Glutamatergic neuron (in vitro differentiated cells): ENCODE results near the gene IGSF6. TPM values are rescaled to one million over a fixed set of nuclear protein-coding genes. Genes with fewer than 3 reads are reported as not detected.
"Not testable (repeated sequence)": the region's sequence is repeated elsewhere in the genome, so short reads cannot be mapped to it uniquely, and the experiment has no call there.

Experiments
- DNase-seq: peaks from one replicate; pipeline ENCODE4 v3.0.0; 2022
- H3K27ac Mint-ChIP-seq: one replicate; pipeline ENCODE4 v1.8.0; 2020; ENCODE audit warnings: mild to moderate bottlenecking, mixed read lengths, inconsistent platforms; ENCODE audit not compliant: unreplicated experiment
- H3K27me3 Mint-ChIP-seq: one replicate; pipeline ENCODE4 v1.8.0; 2020; ENCODE audit warnings: mild to moderate bottlenecking, moderate library complexity, mixed read lengths, inconsistent platforms; ENCODE audit not compliant: unreplicated experiment
- H3K36me3 Mint-ChIP-seq: one replicate; pipeline ENCODE4 v1.8.0; 2020; ENCODE audit warnings: mild to moderate bottlenecking, mixed read lengths, inconsistent platforms; ENCODE audit not compliant: unreplicated experiment
- H3K4me1 Mint-ChIP-seq: one replicate; pipeline ENCODE4 v1.8.0; 2020; ENCODE audit warnings: mild to moderate bottlenecking, low read depth, mixed read lengths, inconsistent platforms; ENCODE audit not compliant: unreplicated experiment
- H3K4me3 Mint-ChIP-seq: one replicate; pipeline ENCODE4 v1.8.0; 2020; ENCODE audit warnings: mild to moderate bottlenecking, mixed read lengths, inconsistent platforms; ENCODE audit not compliant: unreplicated experiment
- H3K9me3 Mint-ChIP-seq: one replicate; pipeline ENCODE4 v1.8.0; 2020; ENCODE audit warnings: mild to moderate bottlenecking, moderate library complexity, mixed read lengths, inconsistent platforms; ENCODE audit not compliant: unreplicated experiment
- CTCF ChIP-seq: fragments of 200-600 bp; sonication (generic); IDR thresholded peaks from one replicate; pipeline ENCODE4 v1.5.0; 2021; ENCODE audit not compliant: partially characterized antibody, unreplicated experiment
- total RNA-seq: library from RNA; stranded (reverse); fragmentation: NEBNext Ultra II Directional; extraction: Animal tissue kit (Norgen Biotek cat#: 25700); gene quantifications from one replicate; pipeline ENCODE4 v1.2.1, GENCODE V29; 2021; ENCODE audit not compliant: unreplicated experiment

IGSF6 gene
- total RNA-seq, 1 donor from 2014 or later: not detected

- Mint-ChIP-seq H3K9me3 (no peaks in the 10 kb centered on the region), H3K27ac (no peak overlapping the region), H3K4me1 (peaks cover 19% of the 10 kb centered on the region), H3K4me3 (no peak overlapping the region), H3K27me3 (no peaks in the 10 kb centered on the region), H3K36me3 (no peaks in the 10 kb centered on the region)
- DNase-seq: no peak
- no peak for TF ChIP-seq CTCF
Observed at GRCh38 chr16:21610006-21610544, 42.3 kb downstream of the IGSF6 start.

- peaks cover 20% of the 10 kb centered on the region for H3K4me1 Mint-ChIP-seq
Observed at GRCh38 chr16:21608639-21609328, 43.6 kb downstream of the IGSF6 start.

GRCh38 chr16:21605848-21606247, 46.6 kb downstream of the IGSF6 start:
- H3K9me3 Mint-ChIP-seq, H3K27me3 Mint-ChIP-seq, H3K27ac Mint-ChIP-seq, DNase-seq, H3K36me3 Mint-ChIP-seq, H3K4me3 Mint-ChIP-seq: not testable (repeated sequence)
- H3K4me1 Mint-ChIP-seq: peaks cover 23% of the 10 kb centered on the region

More at GRCh38 chr16:21608639-21609328, 43.6 kb downstream of the IGSF6 start:
- Mint-ChIP-seq H3K36me3 (no peaks in the 10 kb centered on the region), H3K27me3 (no peaks in the 10 kb centered on the region), H3K4me3 (no peak overlapping the region), H3K9me3 (no peaks in the 10 kb centered on the region), H3K27ac (no peak overlapping the region)
- no peak for TF ChIP-seq CTCF
- no peak for DNase-seq

GRCh38 chr16:21603928-21604327, 48.5 kb downstream of the IGSF6 start:
- H3K4me3 Mint-ChIP-seq: no peak overlapping the region
- no peak overlapping the region for H3K27ac Mint-ChIP-seq
- peaks cover 16% of the 10 kb centered on the region for H3K4me1 Mint-ChIP-seq
- H3K9me3 Mint-ChIP-seq: peaks cover 5% of the 10 kb centered on the region
- no peaks in the 10 kb centered on the region for H3K27me3 Mint-ChIP-seq
- H3K36me3 Mint-ChIP-seq: no peaks in the 10 kb centered on the region
- no peak for DNase-seq
- TF ChIP-seq CTCF: no peak

- TF ChIP-seq CTCF: no peak
- Mint-ChIP-seq H3K27me3 (no peaks in the 10 kb centered on the region), H3K4me1 (peaks cover 16% of the 10 kb centered on the region), H3K27ac (no peak overlapping the region), H3K36me3 (no peaks in the 10 kb centered on the region), H3K9me3 (peaks cover 5% of the 10 kb centered on the region), H3K4me3 (no peak overlapping the region)
- DNase-seq: no peak
Observed at GRCh38 chr16:21602785-21603184, 49.6 kb downstream of the IGSF6 start.
